M059J (cell line): ENCODE results near the gene PDE4D. TPM values are rescaled to one million over a fixed set of nuclear protein-coding genes. Genes with fewer than 3 reads are reported as not detected.
"Not testable (repeated sequence)": the region's sequence is repeated elsewhere in the genome, so short reads cannot be mapped to it uniquely, and the experiment has no call there.

Experiments
- DNase-seq: peaks from one replicate; pipeline ENCODE4 v3.0.0-alpha.2; 2012; ENCODE audit warnings: low read depth
- total RNA-seq: library from RNA; depleted of rRNA; stranded (reverse); fragments of >200 nt; shearing (Covaris generic); gene quantifications from 2 replicates; pipeline ENCODE4 v1.2.3, GENCODE V29; 2014

The PDE4D gene
- total RNA-seq, 1 experiment from 2014 or later, result 14.9 TPM

GRCh38 chr5:59608745-59609144 lies 284.8 kb downstream of the PDE4D start:
- peak; percentile 36 for DNase-seq

DNA sequence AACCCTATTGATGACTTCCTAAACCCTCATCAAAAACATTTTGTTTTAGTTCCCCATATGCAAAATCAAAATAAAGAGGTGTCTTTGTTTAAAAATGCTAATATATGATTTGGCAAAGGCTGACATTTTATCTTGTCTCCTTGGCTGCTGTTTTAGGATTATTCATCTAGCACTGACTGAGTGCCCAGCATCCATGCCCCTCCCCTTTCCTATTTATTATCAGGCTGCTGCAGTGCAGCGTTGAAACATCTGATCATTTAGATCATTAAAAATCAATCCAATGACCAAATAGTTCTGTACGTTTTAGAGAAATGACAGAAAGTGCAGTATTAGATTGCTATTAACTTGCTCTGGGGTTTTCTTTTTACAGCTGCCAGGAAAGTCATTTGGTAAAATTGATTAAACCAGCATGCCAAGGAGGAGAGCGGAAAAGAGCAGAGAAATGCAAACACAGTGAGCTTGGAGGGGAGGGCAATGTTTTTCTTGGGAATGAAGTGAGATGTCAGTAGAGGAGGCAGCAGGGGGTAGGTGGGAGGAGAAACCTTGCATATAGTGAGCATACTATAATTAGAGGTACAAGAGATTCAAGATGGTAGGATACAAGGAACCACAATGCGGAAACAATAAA lies 286.3 kb downstream of the PDE4D start:
- no peak for DNase-seq

DNA sequence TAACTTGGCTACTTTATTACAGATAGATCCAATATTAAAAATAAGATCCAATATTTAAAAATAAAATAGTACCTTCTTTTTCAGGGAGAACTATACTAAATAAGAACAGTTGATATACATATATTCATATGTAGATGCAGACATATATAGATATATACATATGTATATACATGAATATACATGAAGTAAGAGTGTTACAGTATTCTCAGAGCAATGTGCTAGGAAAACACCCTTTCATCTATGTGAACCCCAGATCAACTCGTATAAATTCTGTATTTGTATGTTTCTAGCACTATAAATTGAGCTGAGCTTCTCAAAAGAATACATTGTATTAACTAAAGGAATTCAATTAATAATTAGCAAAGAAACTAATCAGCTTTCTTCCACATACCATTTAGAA lies 287.6 kb downstream of the PDE4D start:
- DNase-seq, result no peak

GRCh38 chr5:59604111-59604510 lies 289.4 kb downstream of the PDE4D start:
- DNase-seq, result no peak

GRCh38 chr5:59600998-59601397 lies 292.5 kb downstream of the PDE4D start:
- DNase-seq, result peak; percentile 35

DNA sequence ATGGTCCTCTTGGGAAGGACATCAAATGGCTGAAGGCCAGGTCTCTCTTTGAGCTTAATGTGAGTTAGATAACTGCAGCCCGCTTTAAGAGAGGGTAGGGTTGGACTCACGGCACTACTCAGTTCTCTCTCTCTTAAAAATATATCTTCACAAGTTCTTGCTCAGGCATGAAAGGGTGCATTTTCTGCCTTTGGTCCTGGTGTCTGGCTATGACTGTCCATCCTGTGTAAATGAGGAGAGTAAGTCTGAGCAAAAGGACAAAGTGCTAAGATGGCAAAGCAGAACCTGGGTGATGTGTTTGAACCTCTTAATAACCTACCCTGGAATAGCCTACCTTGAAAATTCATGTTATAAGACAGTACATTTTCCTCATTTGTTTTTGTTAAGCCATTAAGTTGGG lies 293.4 kb downstream of the PDE4D start:
- no peak for DNase-seq

DNA sequence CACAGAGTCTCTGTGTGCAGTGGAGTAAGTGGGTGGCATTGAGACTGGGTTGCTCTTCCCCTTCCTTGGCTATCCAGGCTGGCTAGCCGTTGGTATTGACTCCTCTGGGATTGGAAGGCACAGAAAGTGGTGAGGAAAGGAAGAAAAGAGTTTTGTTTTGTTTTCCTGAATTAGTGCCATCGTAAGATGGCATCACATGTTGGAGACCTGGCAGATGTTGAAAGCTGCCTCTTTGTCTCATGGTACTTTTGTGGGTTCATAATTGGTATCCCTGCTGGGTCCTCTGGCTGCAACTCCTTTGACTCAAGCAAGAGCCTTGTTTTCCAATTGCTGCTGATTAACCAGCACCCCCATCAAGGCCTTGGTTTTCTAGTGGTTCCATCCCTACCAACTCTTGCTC lies 293.8 kb downstream of the PDE4D start:
- DNase-seq, result no peak

- DNase-seq, result peak; percentile 54
Observed at GRCh38 chr5:59598547-59598874, 295.0 kb downstream of the PDE4D start.

- no peak for DNase-seq
Observed at GRCh38 chr5:59597690-59598546, 295.6 kb downstream of the PDE4D start.

DNA sequence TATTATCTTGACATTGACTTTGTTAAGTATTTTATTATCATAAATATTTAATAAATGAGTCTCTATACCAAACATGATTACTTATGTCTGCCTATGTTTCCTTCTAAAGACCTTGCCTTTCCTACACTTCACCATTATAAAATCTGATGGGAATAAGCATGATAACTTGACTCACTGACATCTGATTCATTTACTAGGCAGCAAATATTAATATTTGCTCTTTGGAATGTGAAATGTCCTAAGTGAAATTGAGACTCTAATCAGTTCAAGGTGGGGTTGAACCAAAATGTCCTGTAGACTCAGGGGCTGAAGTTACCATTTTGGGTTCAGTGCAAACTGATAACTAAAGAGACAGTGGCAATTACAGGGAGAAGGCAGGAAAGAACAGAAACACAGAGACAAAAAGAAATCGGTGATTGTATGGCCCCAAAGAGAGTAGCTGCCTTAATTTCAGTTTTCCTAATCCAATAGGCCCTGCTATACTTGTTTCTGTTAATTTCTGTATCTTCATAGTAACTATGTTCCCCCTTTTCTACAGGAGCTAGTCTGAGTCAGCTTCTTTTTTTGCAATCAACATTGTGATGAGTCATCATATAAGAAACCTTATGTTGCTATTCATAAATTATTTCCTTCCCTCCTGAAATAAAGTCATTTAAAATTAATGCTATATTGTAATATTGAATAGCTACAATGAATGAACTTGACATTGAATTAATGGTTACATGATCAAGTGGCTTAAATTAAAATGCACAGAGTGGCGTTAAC lies 296.8 kb downstream of the PDE4D start:
- peak; percentile 62 for DNase-seq

- DNase-seq, result not testable (repeated sequence)
Observed at GRCh38 chr5:59594118-59594517, 299.4 kb downstream of the PDE4D start.

DNA sequence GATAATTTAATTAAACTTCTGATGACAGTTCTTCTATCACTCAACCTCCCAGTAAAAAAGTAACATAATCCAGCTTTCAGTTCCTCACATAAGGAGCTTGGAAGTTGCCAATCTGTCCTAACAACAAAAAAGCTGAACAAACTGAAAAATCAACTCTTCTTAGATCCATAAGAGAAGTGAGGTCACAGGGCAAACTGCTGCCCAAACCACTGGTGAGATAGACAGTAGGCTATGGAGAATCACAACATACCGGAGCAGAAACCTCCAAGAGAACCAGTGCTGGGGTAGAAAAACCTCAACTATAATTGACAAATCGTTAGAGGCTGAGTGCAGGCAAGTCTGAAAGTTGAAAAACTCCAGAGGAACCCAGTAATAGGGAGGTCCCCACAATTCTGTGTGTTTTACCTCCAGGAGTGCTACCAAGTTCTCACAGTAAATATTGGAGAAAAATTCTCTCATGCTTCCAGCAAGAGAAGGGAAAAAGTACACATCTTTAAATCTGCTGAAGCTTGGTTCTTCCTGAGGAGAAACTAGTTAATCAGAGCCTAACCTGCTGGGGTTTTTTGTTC lies 300.0 kb downstream of the PDE4D start:
- no peak for DNase-seq

DNA sequence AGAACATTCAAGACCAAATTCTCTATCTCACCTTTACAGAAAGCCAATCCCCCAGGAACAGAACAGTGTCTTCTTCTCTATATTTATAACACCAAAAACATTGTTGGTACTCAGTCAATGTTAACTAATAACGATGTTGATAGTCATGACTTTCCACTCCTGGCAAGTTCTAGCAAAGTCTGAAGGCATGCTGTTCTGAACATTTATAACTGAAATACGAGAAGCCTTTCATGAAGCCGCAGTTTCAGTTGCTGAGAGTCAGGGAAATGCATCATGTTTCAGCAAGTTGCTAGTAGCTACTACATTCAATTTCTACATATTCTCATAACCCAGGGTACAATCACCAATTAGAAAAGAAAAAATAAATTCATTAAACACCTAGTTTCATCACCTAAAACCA lies 301.4 kb downstream of the PDE4D start:
- DNase-seq, result peak; percentile 34

GRCh38 chr5:59591162-59591561 lies 302.4 kb downstream of the PDE4D start:
- no peak for DNase-seq

DNA sequence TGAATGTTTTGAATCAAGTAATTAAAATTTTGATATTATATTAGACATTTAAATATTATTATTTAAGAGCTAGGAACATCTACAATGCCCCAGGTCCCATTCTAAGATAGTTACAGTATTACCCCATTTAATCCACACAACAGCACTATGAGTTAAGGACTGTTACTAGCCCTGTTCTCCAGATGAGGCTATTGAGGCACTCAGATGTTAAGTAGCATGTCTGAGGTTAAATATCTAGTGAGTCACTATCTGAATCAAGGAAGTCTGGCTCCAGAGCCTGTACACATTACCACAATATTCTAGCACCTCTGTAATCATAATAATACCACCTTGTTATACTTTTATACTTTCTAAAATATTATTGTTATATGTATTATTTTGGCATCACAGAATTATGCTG lies 304.6 kb downstream of the PDE4D start:
- peak; percentile 63 for DNase-seq

- peak; percentile 45 for DNase-seq
Observed at GRCh38 chr5:59587489-59588337, 305.8 kb downstream of the PDE4D start.

GRCh38 chr5:59586841-59587240 lies 306.7 kb downstream of the PDE4D start:
- no peak for DNase-seq

- no peak for DNase-seq
Observed at GRCh38 chr5:59584858-59585846, 308.4 kb downstream of the PDE4D start.

- DNase-seq, result no peak
Observed at GRCh38 chr5:59583810-59584562, 309.5 kb downstream of the PDE4D start.
